Measurements from ENCODE around the gene CACNB1. TPM values are rescaled to one million over a fixed set of nuclear protein-coding genes. Genes with fewer than 3 reads are reported as not detected.

The CACNB1 gene
- total and polyA plus RNA-seq, 2 of the 13 experiments (the other 11 are each of a cell fraction or from before 2014, with no cell fraction given), result 0.75 to 1.5 TPM

DNA sequence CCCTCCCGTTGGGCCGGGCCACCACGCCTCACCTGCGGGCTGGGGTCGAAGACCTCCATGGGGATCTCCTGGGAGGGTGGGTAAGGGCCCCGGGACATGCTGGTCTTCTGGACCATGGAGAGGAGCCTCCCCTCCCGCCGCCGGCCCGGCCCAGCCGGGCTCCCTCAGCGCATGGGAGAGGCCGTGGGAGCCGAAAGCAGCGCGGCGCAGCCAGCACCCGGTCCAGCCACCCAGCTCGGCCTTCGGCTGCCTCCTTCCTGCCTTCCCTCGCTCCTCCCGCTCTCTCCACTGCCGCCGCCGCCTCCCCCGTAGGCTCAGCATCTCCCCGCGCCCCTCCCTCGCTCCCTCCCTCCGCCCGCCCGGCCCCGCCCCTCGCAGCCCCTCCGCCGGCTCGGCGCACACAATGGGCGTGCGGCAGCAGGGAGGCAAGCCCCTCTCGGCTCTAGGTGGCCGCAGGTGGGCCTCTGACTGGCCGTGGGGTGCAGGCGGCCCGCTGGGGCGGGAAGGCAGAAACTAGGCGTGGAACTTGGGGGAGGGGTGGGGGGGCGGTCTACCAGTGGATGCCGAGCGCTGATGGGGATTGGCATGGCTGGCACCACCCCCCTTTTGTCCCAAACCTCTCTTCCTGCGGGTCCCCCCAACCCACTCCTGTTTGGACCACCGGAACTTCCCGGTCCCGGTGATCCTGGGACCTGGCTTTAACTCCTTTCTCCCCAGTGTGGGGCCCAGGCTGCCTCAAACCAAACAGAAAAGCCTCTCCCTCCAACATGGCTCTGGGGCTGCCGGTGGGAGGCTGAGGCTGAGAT lies at the start of gene CACNB1 (continued):
- TF ChIP-seq ZNF646 (CRISPR knock-in tag; IDR thresholded peaks at IDR 0.05) (no peak), ZNF317 (CRISPR knock-in tag; IDR thresholded peaks at IDR 0.05) (no peak), MIER3 (CRISPR knock-in tag; IDR thresholded peaks at IDR 0.05; ENCODE audit: borderline replicate concordance) (no peak; the same call in 1 of the 2 replicates), EP300 (IDR thresholded peaks at IDR 0.05; ENCODE audit: low read depth in 2 of 2, low read length in 2 of 2) (no peak), EP300 (CRISPR knock-in tag; IDR thresholded peaks at IDR 0.05; ENCODE audit: borderline replicate concordance) (no peak), ZNF496 (CRISPR knock-in tag; IDR thresholded peaks at IDR 0.05; ENCODE audit: insufficient replicate concordance) (no peak), SIX1 (CRISPR knock-in tag; IDR thresholded peaks at IDR 0.05; ENCODE audit: borderline replicate concordance) (no peak), HNRNPUL1 (IDR thresholded peaks at IDR 0.05; ENCODE audit: low read depth, low read length) (no peak), NAIF1 (CRISPR knock-in tag; IDR thresholded peaks at IDR 0.05; ENCODE audit: borderline replicate concordance) (no peak), ZSCAN25 (CRISPR knock-in tag; IDR thresholded peaks at IDR 0.05) (peak; percentile 47)
- TF ChIP-seq, protein P1, sequence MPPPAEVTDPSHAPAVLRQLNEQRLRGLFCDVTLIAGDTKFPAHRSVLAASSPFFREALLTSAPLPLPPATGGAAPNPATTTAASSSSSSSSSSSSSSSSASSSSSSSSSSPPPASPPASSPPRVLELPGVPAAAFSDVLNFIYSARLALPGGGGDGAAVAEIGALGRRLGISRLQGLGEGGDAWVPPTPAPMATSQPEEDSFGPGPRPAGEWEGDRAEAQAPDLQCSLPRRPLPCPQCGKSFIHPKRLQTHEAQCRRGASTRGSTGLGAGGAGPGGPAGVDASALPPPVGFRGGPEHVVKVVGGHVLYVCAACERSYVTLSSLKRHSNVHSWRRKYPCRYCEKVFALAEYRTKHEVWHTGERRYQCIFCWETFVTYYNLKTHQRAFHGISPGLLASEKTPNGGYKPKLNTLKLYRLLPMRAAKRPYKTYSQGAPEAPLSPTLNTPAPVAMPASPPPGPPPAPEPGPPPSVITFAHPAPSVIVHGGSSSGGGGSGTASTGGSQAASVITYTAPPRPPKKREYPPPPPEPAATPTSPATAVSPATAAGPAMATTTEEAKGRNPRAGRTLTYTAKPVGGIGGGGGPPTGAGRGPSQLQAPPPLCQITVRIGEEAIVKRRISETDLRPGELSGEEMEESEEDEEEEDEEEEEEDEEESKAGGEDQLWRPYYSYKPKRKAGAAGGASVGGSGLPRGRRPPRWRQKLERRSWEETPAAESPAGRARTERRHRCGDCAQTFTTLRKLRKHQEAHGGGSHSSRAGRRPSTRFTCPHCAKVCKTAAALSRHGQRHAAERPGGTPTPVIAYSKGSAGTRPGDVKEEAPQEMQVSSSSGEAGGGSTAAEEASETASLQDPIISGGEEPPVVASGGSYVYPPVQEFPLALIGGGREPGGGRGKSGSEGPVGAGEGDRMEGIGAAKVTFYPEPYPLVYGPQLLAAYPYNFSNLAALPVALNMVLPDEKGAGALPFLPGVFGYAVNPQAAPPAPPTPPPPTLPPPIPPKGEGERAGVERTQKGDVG (CRISPR knock-in tag; IDR thresholded peaks at IDR 0.05; ENCODE audit: borderline replicate concordance), result no peak
- TF ChIP-seq, protein P2, sequence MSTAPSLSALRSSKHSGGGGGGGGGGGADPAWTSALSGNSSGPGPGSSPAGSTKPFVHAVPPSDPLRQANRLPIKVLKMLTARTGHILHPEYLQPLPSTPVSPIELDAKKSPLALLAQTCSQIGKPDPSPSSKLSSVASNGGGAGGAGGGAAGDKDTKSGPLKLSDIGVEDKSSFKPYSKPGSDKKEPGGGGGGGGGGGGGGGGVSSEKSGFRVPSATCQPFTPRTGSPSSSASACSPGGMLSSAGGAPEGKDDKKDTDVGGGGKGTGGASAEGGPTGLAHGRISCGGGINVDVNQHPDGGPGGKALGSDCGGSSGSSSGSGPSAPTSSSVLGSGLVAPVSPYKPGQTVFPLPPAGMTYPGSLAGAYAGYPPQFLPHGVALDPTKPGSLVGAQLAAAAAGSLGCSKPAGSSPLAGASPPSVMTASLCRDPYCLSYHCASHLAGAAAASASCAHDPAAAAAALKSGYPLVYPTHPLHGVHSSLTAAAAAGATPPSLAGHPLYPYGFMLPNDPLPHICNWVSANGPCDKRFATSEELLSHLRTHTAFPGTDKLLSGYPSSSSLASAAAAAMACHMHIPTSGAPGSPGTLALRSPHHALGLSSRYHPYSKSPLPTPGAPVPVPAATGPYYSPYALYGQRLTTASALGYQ (CRISPR knock-in tag; IDR thresholded peaks at IDR 0.05), result no peak
- TF ChIP-seq, protein P3, sequence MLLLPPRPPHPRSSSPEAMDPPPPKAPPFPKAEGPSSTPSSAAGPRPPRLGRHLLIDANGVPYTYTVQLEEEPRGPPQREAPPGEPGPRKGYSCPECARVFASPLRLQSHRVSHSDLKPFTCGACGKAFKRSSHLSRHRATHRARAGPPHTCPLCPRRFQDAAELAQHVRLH (CRISPR knock-in tag; IDR thresholded peaks at IDR 0.05; ENCODE audit: borderline replicate concordance, low read depth), result no peak
